RPMI7951 (cell line): ENCODE data around the gene CHRND. TPM values are rescaled to one million over a fixed set of nuclear protein-coding genes. Genes with fewer than 3 reads are reported as not detected.
"Not testable (repeated sequence)": the region's sequence is repeated elsewhere in the genome, so short reads cannot be mapped to it uniquely, and the experiment has no call there.

Source experiments
- DNase-seq: peaks from one replicate; pipeline ENCODE4 v3.0.0-alpha.2; 2012; ENCODE audit warnings: low read depth
- total RNA-seq: library from RNA; depleted of rRNA; stranded (reverse); fragments of >200 nt; shearing (Covaris generic); gene quantifications from 2 replicates; pipeline ENCODE4 v1.2.3, GENCODE V29; 2014

Gene CHRND
- total RNA-seq, 1 experiment from 2014 or later, result not detected

- no peak for DNase-seq
Measured at GRCh38 chr2:232541961-232542714, 16.2 kb downstream of the CHRND start.

- DNase-seq, result no peak
Measured at GRCh38 chr2:232542715-232543467, 16.9 kb downstream of the CHRND start.

GRCh38 chr2:232543491-232543890 is 17.5 kb downstream of the CHRND start:
- DNase-seq, result no peak

DNA sequence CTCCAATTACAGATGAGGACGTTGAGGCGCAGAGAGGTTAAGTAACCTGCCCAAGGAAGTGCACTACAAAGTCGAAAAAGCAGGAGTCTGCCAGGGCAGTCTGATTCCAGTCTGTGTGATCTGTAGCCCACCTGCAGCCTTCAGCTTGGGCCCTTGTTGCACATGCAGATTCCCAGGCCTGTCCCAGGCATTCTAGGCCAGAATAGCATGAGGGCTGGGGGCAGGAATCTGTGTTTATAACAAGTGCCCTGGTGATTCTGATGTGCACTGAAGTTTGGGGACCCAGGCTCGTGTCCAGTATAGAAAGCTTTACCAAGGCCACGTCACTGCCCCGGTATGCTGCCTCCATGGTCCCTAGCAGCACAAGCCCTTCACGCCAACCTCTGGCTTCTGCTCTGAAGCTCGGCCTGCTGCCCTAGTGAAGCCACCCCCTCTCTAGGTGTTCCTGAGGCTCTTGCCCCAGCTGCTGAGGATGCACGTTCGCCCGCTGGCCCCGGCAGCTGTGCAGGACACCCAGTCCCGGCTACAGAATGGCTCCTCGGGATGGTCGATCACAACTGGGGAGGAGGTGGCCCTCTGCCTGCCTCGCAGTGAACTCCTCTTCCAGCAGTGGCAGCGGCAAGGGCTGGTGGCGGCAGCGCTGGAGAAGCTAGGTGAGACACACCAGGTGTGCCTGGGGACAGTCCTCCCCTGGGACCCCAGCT is 18.1 kb downstream of the CHRND start:
- DNase-seq, result no peak

- DNase-seq, result no peak
Measured at GRCh38 chr2:232544674-232545073, 18.7 kb downstream of the CHRND start.

GRCh38 chr2:232545511-232546375 is 19.8 kb downstream of the CHRND start:
- DNase-seq, result no peak

DNA sequence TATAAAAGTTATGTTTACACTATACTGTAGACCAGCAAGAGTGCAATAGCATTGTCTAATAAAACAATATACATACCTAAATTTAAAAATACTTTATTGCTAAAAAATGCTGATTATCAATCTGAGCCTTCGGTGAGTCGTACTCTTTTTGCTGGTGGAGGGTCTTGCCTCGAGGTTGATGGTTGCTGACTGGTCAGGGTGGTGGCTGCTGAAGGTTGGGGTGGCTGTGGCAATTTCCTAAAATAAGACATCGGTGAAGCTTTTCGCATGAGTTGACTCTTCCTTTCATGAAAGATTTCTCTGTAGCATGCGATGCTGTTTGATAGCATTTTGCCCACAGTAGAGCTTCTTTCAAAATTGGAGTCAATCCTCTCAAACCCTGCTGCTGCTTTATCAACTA is 22.0 kb downstream of the CHRND start:
- no peak for DNase-seq

DNA sequence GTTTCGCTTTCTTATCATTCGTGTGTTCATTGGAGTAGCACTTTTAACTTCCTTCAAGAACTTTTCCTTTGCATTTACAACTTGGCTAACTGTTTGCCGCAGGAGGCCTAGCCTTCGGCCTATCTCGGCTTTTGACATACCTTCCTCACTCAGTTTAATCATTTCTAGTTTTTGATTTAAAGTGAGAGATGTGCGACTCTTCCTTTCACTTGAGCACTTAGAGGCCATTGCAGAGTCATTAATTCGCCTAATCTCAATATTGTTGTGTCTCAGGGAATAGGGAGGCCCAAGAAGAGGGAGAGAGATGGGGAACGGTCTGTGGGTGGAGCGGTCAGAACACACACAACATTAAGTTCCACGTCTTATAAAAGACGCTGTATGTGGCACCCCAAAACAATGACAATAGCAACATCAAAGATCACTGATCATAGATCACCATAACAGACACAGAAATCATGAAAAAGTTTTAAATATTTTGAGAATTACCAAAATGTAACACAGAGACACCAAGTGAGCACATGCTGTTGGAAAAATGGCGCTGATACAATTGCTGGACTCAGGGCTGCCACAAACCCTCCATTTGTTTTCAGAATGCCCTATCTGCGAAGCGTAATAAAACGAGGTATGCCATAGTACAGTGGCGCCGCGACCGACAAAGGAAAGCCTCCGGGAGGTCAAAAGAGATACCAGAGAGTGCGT is 23.8 kb downstream of the CHRND start:
- no peak for DNase-seq

GRCh38 chr2:232550354-232551249 is 24.6 kb downstream of the CHRND start, which contains the start of the genes EIF4E2 and TIGD1:
Gene EIF4E2, plus strand, starts transcription at chr2:232550689. Its CDS starts 36 bp downstream, at chr2:232550725.
Gene TIGD1, minus strand, starts transcription at chr2:232550557. Its CDS starts 675 bp downstream, at chr2:232549882.
- DNase-seq, result peak; percentile 94

DNA sequence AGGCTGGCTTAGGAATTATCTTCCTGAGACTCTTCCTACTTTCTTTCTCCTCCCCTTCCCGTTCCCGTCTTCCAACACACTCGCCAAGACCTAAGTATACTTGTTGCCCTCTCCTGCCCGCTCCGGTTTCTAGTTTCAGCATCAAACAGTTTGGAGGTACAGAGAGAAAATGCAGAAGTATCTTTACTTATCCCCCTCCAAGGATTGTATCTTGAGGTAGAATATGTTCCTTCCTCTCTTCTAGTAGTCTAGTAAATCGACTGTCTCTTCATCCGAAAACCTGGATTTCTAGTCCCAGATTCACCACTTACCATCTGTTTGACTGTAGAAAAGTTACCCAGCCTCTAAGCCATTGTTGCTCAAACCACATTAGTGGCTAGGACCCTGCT is 25.3 kb downstream of the CHRND start:
- DNase-seq, result no peak

- DNase-seq, result no peak
Measured at GRCh38 chr2:232551776-232552175, 25.8 kb downstream of the CHRND start.

DNA sequence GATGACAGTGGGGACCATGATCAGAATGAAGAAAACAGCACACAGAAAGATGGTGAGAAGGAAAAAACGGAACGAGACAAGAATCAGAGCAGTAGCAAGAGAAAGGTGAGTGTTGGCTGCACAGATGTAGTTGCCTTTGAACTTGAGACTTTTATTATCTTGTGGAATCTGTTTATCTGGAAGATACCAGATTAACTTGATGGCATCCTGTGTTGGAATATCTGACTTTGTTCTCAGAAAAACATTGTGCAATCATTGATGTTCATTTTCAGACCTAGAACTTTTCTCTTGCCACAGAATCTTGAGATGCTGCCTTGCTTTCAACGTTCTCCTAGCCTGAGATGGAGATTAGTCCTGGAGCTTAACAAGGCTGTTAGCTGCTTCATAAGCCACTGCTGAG is 30.5 kb downstream of the CHRND start:
- no peak for DNase-seq

GRCh38 chr2:232562515-232563151 is 36.7 kb downstream of the CHRND start:
- DNase-seq, result no peak

DNA sequence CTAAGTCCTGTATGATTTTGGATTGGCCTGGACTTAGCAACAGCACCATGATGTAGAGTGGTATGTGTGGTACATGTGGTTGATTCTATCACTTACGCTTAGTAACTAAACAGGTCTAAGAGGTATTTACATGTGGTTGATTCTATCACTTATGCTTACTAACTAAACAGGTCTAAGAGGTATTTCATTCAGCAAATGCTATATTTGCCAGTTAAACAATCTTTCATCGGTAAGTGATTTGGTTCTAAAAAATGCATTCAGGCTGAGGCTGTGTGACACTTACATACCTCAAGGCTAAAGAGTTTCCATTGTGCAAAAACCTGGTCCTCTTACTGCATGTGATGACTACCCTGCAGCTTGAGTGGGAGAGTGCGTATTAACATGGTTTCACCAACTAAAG is 37.6 kb downstream of the CHRND start:
- no peak for DNase-seq

GRCh38 chr2:232567721-232568120 is 41.8 kb downstream of the CHRND start:
- DNase-seq, result peak; percentile 26

DNA sequence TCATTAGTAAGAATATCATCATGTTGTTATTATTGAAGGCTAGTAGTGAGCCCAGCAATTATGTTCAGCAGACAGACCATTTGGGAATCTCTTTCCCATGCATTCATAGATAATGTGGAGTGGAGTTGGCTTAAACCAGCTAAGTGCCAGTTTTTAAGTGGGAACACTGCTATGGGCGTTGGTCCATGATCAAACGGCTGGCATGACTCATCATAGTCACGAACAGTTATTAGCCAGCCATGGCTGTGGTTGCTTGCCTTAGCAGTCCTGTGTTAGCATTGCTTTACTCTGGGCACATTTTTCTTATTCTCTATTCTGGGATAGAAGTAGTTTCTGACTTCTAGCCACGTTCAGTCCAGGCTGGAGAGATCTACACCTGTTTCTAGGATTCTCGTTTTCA is 42.2 kb downstream of the CHRND start:
- peak; percentile 96 for DNase-seq

- DNase-seq, result no peak
Measured at GRCh38 chr2:232569541-232569940, 43.6 kb downstream of the CHRND start.

GRCh38 chr2:232570481-232570880 is 44.5 kb downstream of the CHRND start:
- not testable (repeated sequence) for DNase-seq

- DNase-seq, result peak; percentile 30
Measured at GRCh38 chr2:232571026-232571474, 45.1 kb downstream of the CHRND start.
